Breast epithelium (tissue), 4 donors: ENCODE data around the gene KNSTRN. TPM values are rescaled to one million over a fixed set of nuclear protein-coding genes. Genes with fewer than 3 reads are reported as not detected.

Experiments
- DNase-seq, 2 donors: peaks; one replicate each; pipeline ENCODE4 v3.0.0-alpha.2; 2019; ENCODE audit warnings: low spot score in 2 of 2
- H3K27ac ChIP-seq, 2 donors: fragments of 200-600 bp; sonication (generic) in 1 of 2; one replicate each; pipeline ENCODE4 v1.5.1; 2016 to 2019; ENCODE audit warnings: mild to moderate bottlenecking in 1 of 2
- H3K27me3 ChIP-seq, 2 donors: fragments of 200-600 bp; sonication (generic) in 1 of 2; one replicate each; pipeline versions ENCODE4 v1.5.1 to v1.6.0; 2017 to 2019; ENCODE audit warnings: control low read depth in 1 of 2, mild to moderate bottlenecking in 1 of 2
- H3K36me3 ChIP-seq: fragments of 200-600 bp; one replicate; pipeline ENCODE4 v1.5.1; 2019
- H3K4me1 ChIP-seq, 2 donors: fragments of 200-600 bp; sonication (generic); one replicate each; pipeline ENCODE4 v1.5.1; 2016 to 2019; ENCODE audit warnings: control low read depth in 1 of 2
- H3K4me3 ChIP-seq, 3 donors: fragments of 200-600 bp; sonication (generic); 1 replicate in 2 of 3; 2 replicates in 1 of 3; pipeline ENCODE4 v1.5.1; 2016 to 2019; ENCODE audit warnings: mild to moderate bottlenecking in 3 of 3, moderate library complexity in 2 of 3
- H3K9me3 ChIP-seq, 2 donors: fragments of 200-600 bp; sonication (generic) in 1 of 2; one replicate each; pipeline ENCODE4 v1.5.1; 2016 to 2019; ENCODE audit warnings: control low read depth in 1 of 2
- POLR2A ChIP-seq: fragments of 450-650 bp; IDR thresholded peaks from one replicate; pipeline ENCODE4 v1.6.1; 2016; ENCODE audit warnings: antibody characterized with exemption, mild to moderate bottlenecking, moderate library complexity
- POLR2AphosphoS5 ChIP-seq, 3 donors: sonication (generic); formaldehyde crosslinking; IDR thresholded peaks; one replicate each; pipeline ENCODE4 v1.6.1; 2017; ENCODE audit warnings: antibody characterized with exemption in 3 of 3
- intact Hi-C: fragments of 100-400 bp; cut with DNase I; formaldehyde crosslinking; loops from one replicate; pipeline ENCODE4 v1.15.1; 2023; ENCODE audit warnings: low total_unique reads
- total RNA-seq, 3 donors: library from RNA; depleted of rRNA; stranded (reverse); fragments of >200 nt; gene quantifications; one replicate each; pipeline ENCODE4 v1.1.0, GENCODE V29; 2016
- TF ChIP-seq, protein P1 (sequence below), 3 donors: fragments of 450-650 bp; IDR thresholded peaks; one replicate each; pipeline ENCODE4 v1.5.1; 2016 to 2017; ENCODE audit warnings: antibody characterized with exemption in 3 of 3, mild to moderate bottlenecking in 3 of 3, moderate library complexity in 3 of 3

Gene KNSTRN
- total RNA-seq, 3 donors from 2014 or later = 9.1 to 19.8 (median 12.1) TPM

- no peak overlapping the region for H3K4me3 ChIP-seq
- intact Hi-C loops = no loop called here
- no peaks in the 10 kb centered on the region for H3K36me3 ChIP-seq
- no peak overlapping the region for H3K27ac ChIP-seq
- no peaks in the 10 kb centered on the region for H3K9me3 ChIP-seq
- peak in 1 of 2 donors; percentile 63 for DNase-seq
- no peaks in the 10 kb centered on the region for H3K27me3 ChIP-seq
- H3K4me1 ChIP-seq = peaks cover 4 to 13% of the 10 kb centered on the region in 2 donors
- TF ChIP-seq POLR2AphosphoS5 (IDR thresholded peaks at IDR 0.05) (no peak), POLR2A (no peak)
- TF ChIP-seq, protein P1, sequence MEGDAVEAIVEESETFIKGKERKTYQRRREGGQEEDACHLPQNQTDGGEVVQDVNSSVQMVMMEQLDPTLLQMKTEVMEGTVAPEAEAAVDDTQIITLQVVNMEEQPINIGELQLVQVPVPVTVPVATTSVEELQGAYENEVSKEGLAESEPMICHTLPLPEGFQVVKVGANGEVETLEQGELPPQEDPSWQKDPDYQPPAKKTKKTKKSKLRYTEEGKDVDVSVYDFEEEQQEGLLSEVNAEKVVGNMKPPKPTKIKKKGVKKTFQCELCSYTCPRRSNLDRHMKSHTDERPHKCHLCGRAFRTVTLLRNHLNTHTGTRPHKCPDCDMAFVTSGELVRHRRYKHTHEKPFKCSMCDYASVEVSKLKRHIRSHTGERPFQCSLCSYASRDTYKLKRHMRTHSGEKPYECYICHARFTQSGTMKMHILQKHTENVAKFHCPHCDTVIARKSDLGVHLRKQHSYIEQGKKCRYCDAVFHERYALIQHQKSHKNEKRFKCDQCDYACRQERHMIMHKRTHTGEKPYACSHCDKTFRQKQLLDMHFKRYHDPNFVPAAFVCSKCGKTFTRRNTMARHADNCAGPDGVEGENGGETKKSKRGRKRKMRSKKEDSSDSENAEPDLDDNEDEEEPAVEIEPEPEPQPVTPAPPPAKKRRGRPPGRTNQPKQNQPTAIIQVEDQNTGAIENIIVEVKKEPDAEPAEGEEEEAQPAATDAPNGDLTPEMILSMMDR (IDR thresholded peaks at IDR 0.05) = no peak
These were observed 35.7 kb upstream of the KNSTRN start for GRCh38 chr15:40346579-40347558.

GRCh38 chr15:40347559-40348473 is 34.7 kb upstream of the KNSTRN start:
- TF ChIP-seq, protein P1 (IDR thresholded peaks at IDR 0.05) = no peak
- TF ChIP-seq POLR2A (no peak), POLR2AphosphoS5 (IDR thresholded peaks at IDR 0.05) (no peak)
- H3K9me3 ChIP-seq = no peaks in the 10 kb centered on the region
- intact Hi-C loops = no loop called here
- H3K4me3 ChIP-seq = no peak overlapping the region
- DNase-seq = no peak
- peaks cover 4 to 10% of the 10 kb centered on the region in 2 donors for H3K4me1 ChIP-seq
- H3K27ac ChIP-seq = no peak overlapping the region
- H3K27me3 ChIP-seq = no peaks in the 10 kb centered on the region
- H3K36me3 ChIP-seq = no peaks in the 10 kb centered on the region

DNA sequence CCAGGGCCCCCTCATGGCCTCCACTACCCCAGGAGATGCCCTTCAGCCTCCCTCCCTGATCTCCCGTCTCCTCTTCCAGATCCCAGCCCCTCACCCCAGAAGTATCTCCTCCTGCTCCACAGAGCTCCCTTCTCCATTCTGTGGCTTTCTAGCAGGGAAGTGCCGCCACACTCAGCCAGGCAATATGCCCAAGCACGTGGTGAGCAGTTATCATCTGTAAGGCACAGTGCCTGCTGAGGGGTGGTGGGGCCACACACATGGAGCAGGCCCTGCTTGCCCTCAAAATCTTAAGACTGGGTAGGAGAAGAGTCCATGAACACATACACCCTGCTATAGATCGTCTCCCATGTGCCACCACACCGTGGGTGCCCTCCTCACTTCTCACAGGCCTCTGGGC is 34.0 kb upstream of the KNSTRN start:
- H3K27ac ChIP-seq = no peak overlapping the region
- H3K4me1 ChIP-seq = peaks cover 4 to 7% of the 10 kb centered on the region in 2 donors
- no peaks in the 10 kb centered on the region for H3K36me3 ChIP-seq
- no peaks in the 10 kb centered on the region for H3K27me3 ChIP-seq
- H3K4me3 ChIP-seq = no peak overlapping the region
- intact Hi-C loops = no loop called here
- no peaks in the 10 kb centered on the region for H3K9me3 ChIP-seq
- TF ChIP-seq POLR2AphosphoS5 (IDR thresholded peaks at IDR 0.05) (no peak), POLR2A (no peak)
- TF ChIP-seq, protein P1 (IDR thresholded peaks at IDR 0.05) = no peak
- DNase-seq = no peak

DNA sequence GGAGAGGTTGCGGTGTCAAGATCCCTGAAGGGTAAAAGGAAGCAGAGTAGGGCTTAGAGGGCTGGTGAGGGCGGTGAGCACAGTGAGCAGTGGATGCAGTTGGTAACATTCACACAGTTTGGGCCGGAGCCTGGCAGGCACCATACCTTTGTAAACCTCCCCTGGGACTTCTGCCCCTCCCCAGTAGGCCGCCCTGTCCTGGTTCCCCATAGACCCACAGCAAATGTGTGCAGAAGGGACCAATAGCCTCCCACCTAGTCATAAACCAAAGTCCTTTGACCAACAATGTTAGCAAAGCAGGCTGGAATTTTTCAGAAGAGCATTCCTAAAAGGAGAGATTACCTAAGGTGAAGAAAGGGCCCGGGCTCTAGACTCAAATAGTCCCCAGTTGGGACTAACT is 33.4 kb upstream of the KNSTRN start:
- Histone ChIP-seq H3K27me3 (no peaks in the 10 kb centered on the region), H3K4me1 (peaks cover 0 to 7% of the 10 kb centered on the region in 2 donors), H3K4me3 (no peak overlapping the region), H3K27ac (no peak overlapping the region), H3K9me3 (no peaks in the 10 kb centered on the region), H3K36me3 (no peaks in the 10 kb centered on the region)
- TF ChIP-seq POLR2A (no peak), POLR2AphosphoS5 (IDR thresholded peaks at IDR 0.05) (no peak)
- TF ChIP-seq, protein P1 (IDR thresholded peaks at IDR 0.05) = no peak
- DNase-seq = no peak
- intact Hi-C loops = no loop called here
